Esophagus squamous epithelium (tissue), 5 donors: ENCODE measurements around the gene KCNH1. TPM values are rescaled to one million over a fixed set of nuclear protein-coding genes. Genes with fewer than 3 reads are reported as not detected.

Experiments used
- DNase-seq: peaks from one replicate; lab custom pipeline; 2025; lab: John Stamatoyannopoulos, UW
- H3K27ac ChIP-seq, 4 donors: fragments of 200-600 bp; sonication (generic); one replicate each; pipeline ENCODE4 v1.5.1; 2016 to 2019; ENCODE audit warnings: mild to moderate bottlenecking in 1 of 4
- H3K27me3 ChIP-seq, 4 donors: fragments of 200-600 bp; sonication (generic); 1 replicate in 3 of 4; 2 replicates in 1 of 4; pipeline versions ENCODE4 v1.5.1 to v1.6.0; 2017 to 2021; ENCODE audit warnings: antibody characterized with exemption in 1 of 4
- H3K36me3 ChIP-seq, 3 donors: fragments of 200-600 bp; sonication (generic); one replicate each; pipeline ENCODE4 v1.5.1; 2016 to 2019
- H3K4me1 ChIP-seq, 3 donors: fragments of 200-600 bp; sonication (generic); one replicate each; pipeline ENCODE4 v1.5.1; 2017 to 2019
- H3K4me3 ChIP-seq, 4 donors: fragments of 200-600 bp; sonication (generic); 1 replicate in 3 of 4; 2 replicates in 1 of 4; pipeline ENCODE4 v1.5.1; 2016 to 2019; ENCODE audit warnings: mild to moderate bottlenecking in 2 of 4, moderate library complexity in 1 of 4
- H3K9me3 ChIP-seq, 3 donors: fragments of 200-600 bp; sonication (generic); one replicate each; pipeline ENCODE4 v1.5.1; 2016 to 2019
- CTCF ChIP-seq, 6 experiments: fragments of 450-650 bp in 4 of 6; fragments of 200-600 bp in 2 of 6; sonication (generic) in 2 of 6; IDR thresholded peaks; one replicate each; pipeline ENCODE4 v1.5.1; 2016 to 2019; ENCODE audit warnings: antibody characterized with exemption in 6 of 6, mild to moderate bottlenecking in 4 of 6, moderate library complexity in 4 of 6
- POLR2A ChIP-seq, 4 donors: fragments of 450-650 bp; IDR thresholded peaks; one replicate each; pipeline ENCODE4 v1.6.1; 2017; ENCODE audit warnings: antibody characterized with exemption in 4 of 4, mild to moderate bottlenecking in 4 of 4, moderate library complexity in 3 of 4
- WGBS, 2 donors: methylation state at CpG; one replicate each; pipeline ENCODE4 v1.1.5; 2018; 5-methylcytosine and 5-hydroxymethylcytosine counted together
- intact Hi-C: fragments of 100-400 bp; cut with DNase I; formaldehyde crosslinking; loops from one replicate; pipeline ENCODE4 v1.15.0; 2022
- total RNA-seq, 4 donors: library from RNA; depleted of rRNA; stranded (reverse); fragments of >200 nt; gene quantifications; one replicate each; pipeline ENCODE4 v1.1.0, GENCODE V29; 2016
- donor health status: DM: yes; HTN: yes; CAD: no.

The KCNH1 gene
- total RNA-seq, 4 donors from 2014 or later: 0.57 to 1.0 (median 0.83) TPM; not detected in 1

GRCh38 chr1:210935905-210936304 is 198.0 kb downstream of the KCNH1 start:
- Histone ChIP-seq H3K4me3 (no peak overlapping the region), H3K36me3 (no peaks in the 10 kb centered on the region), H3K27ac (no peak overlapping the region), H3K9me3 (no peaks in the 10 kb centered on the region), H3K27me3 (no peaks in the 10 kb centered on the region), H3K4me1 (no peaks in the 10 kb centered on the region)
- 86 to 88% methylated on average over 4 of the region's 4 CpGs for WGBS, 2 donors
- TF ChIP-seq POLR2A (IDR thresholded peaks at IDR 0.05) (no peak), CTCF (IDR thresholded peaks at IDR 0.05) (no peak)
- intact Hi-C loops: no loop called here
- DNase-seq: no peak

- Histone ChIP-seq H3K27me3 (no peaks in the 10 kb centered on the region), H3K36me3 (no peaks in the 10 kb centered on the region), H3K4me1 (no peaks in the 10 kb centered on the region), H3K27ac (no peak overlapping the region), H3K9me3 (peaks cover 0 to 4% (median 0%) of the 10 kb centered on the region in 3 donors), H3K4me3 (no peak overlapping the region)
- DNase-seq: no peak
- intact Hi-C loops: no loop called here
- TF ChIP-seq CTCF (IDR thresholded peaks at IDR 0.05) (no peak), POLR2A (IDR thresholded peaks at IDR 0.05) (no peak)
Measured at GRCh38 chr1:210932104-210932503, 201.8 kb downstream of the KCNH1 start.

GRCh38 chr1:210922666-210923065 is 211.3 kb downstream of the KCNH1 start:
- no peak overlapping the region for H3K4me3 ChIP-seq
- H3K4me1 ChIP-seq: no peaks in the 10 kb centered on the region
- H3K36me3 ChIP-seq: no peaks in the 10 kb centered on the region
- no peaks in the 10 kb centered on the region for H3K27me3 ChIP-seq
- intact Hi-C loops: no loop called here
- no peak for TF ChIP-seq POLR2A (IDR thresholded peaks at IDR 0.05)
- TF ChIP-seq CTCF (IDR thresholded peaks at IDR 0.05): no peak
- H3K27ac ChIP-seq: no peak overlapping the region
- peaks cover 0 to 16% (median 0%) of the 10 kb centered on the region in 3 donors for H3K9me3 ChIP-seq
- DNase-seq: no peak

GRCh38 chr1:210920716-210921694 is 212.9 kb downstream of the KCNH1 start:
- WGBS, 2 donors: 74 to 85% methylated on average over 5 of the region's 5 CpGs
- intact Hi-C loops: no loop called here
- Histone ChIP-seq H3K27me3 (no peaks in the 10 kb centered on the region), H3K36me3 (no peaks in the 10 kb centered on the region), H3K4me3 (no peak overlapping the region), H3K27ac (no peak overlapping the region), H3K4me1 (no peaks in the 10 kb centered on the region), H3K9me3 (peaks cover 0 to 9% (median 0%) of the 10 kb centered on the region in 3 donors)
- DNase-seq: no peak
- no peak for TF ChIP-seq POLR2A (IDR thresholded peaks at IDR 0.05)
- no peak for TF ChIP-seq CTCF (IDR thresholded peaks at IDR 0.05)

- H3K27ac ChIP-seq: no peak overlapping the region
- H3K9me3 ChIP-seq: peaks cover 0 to 5% (median 0%) of the 10 kb centered on the region in 3 donors
- DNase-seq: no peak
- H3K4me3 ChIP-seq: no peak overlapping the region
- TF ChIP-seq POLR2A (IDR thresholded peaks at IDR 0.05) (no peak), CTCF (IDR thresholded peaks at IDR 0.05) (no peak)
- H3K27me3 ChIP-seq: no peaks in the 10 kb centered on the region
- intact Hi-C loops: no loop called here
- no peaks in the 10 kb centered on the region for H3K36me3 ChIP-seq
- no peaks in the 10 kb centered on the region for H3K4me1 ChIP-seq
Measured at GRCh38 chr1:210920258-210920657, 213.7 kb downstream of the KCNH1 start.
